BLaER1 (cell line): ENCODE measurements around the gene PDE10A.

ENCODE experiments used
- H3K27ac ChIP-seq: shearing (Covaris generic); formaldehyde crosslinking; 2 replicates; pipeline ENCODE4 v1.8.1; 2022
- H3K27me3 ChIP-seq: shearing (Covaris generic); formaldehyde crosslinking; 2 replicates; pipeline ENCODE4 v1.8.1; 2022
- H3K36me3 ChIP-seq: shearing (Covaris generic); formaldehyde crosslinking; 2 replicates; pipeline ENCODE4 v1.8.1; 2022
- H3K4me1 ChIP-seq: shearing (Covaris generic); formaldehyde crosslinking; 2 replicates; pipeline ENCODE4 v1.8.1; 2022
- H3K4me2 ChIP-seq: shearing (Covaris generic); formaldehyde crosslinking; 2 replicates; pipeline ENCODE4 v1.8.1; 2022
- H3K4me3 ChIP-seq: shearing (Covaris generic); formaldehyde crosslinking; 2 replicates; pipeline ENCODE4 v1.8.1; 2022
- H3K9ac ChIP-seq: shearing (Covaris generic); formaldehyde crosslinking; 2 replicates; pipeline ENCODE4 v1.8.1; 2022
- H3K9me3 ChIP-seq: shearing (Covaris generic); formaldehyde crosslinking; 2 replicates; pipeline ENCODE4 v1.8.1; 2022
- H4K20me1 ChIP-seq: shearing (Covaris generic); formaldehyde crosslinking; 2 replicates; pipeline ENCODE4 v1.8.1; 2022
- Cebpa-rat ChIP-seq: shearing (Covaris generic); IDR thresholded peaks from 2 replicates; pipeline ENCODE4 v1.8.1; 2022

PDE10A gene

GRCh38 chr6:165663736-165664558 lies 906 bp upstream of the PDE10A start:
- peaks cover 22% of the 10 kb centered on the region for H3K9me3 ChIP-seq
- no peak overlapping the region for H3K9ac ChIP-seq
- peak overlapping the region; percentile 99 for H3K4me2 ChIP-seq
- peaks cover 7% of the 10 kb centered on the region; the same call in 1 of the 2 replicates for H3K4me1 ChIP-seq
- H3K4me3 ChIP-seq: peak overlapping the region; percentile 75
- H3K36me3 ChIP-seq: no peaks in the 10 kb centered on the region
- no peak for TF ChIP-seq Cebpa-rat
- peaks cover 69% of the 10 kb centered on the region for H3K27me3 ChIP-seq
- H3K27ac ChIP-seq: no peak overlapping the region
- H4K20me1 ChIP-seq: peaks cover 27% of the 10 kb centered on the region

- TF ChIP-seq Cebpa-rat: no peak
- Histone ChIP-seq H3K4me2 (peak overlapping the region; percentile 99), H3K27ac (no peak overlapping the region), H4K20me1 (peaks cover 27% of the 10 kb centered on the region), H3K36me3 (no peaks in the 10 kb centered on the region), H3K9me3 (peaks cover 22% of the 10 kb centered on the region), H3K4me3 (peak overlapping the region; percentile 75), H3K9ac (no peak overlapping the region), H3K27me3 (peaks cover 69% of the 10 kb centered on the region), H3K4me1 (peaks cover 7% of the 10 kb centered on the region; the same call in 1 of the 2 replicates)
These were observed 315 bp upstream of the PDE10A start for GRCh38 chr6:165663377-165663735.

GRCh38 chr6:165662041-165662748 lies 846 bp downstream of the PDE10A start:
- H3K4me1 ChIP-seq: peaks cover 7% of the 10 kb centered on the region; the same call in 1 of the 2 replicates
- H3K4me2 ChIP-seq: peak overlapping the region; percentile 99
- H3K4me3 ChIP-seq: peak overlapping the region; percentile 75
- H3K36me3 ChIP-seq: no peaks in the 10 kb centered on the region
- H3K27me3 ChIP-seq: peaks cover 69% of the 10 kb centered on the region
- peaks cover 22% of the 10 kb centered on the region for H3K9me3 ChIP-seq
- TF ChIP-seq Cebpa-rat: no peak
- H4K20me1 ChIP-seq: peaks cover 27% of the 10 kb centered on the region
- 0 out of 2 replicates have a peak overlapping the region, but pooled peaks have one; percentile 40 for H3K9ac ChIP-seq
- no peak overlapping the region for H3K27ac ChIP-seq

GRCh38 chr6:165661664-165662025 lies 1.4 kb downstream of the PDE10A start:
- no peak for TF ChIP-seq Cebpa-rat
- Histone ChIP-seq H3K4me1 (peaks cover 7% of the 10 kb centered on the region; the same call in 1 of the 2 replicates), H3K36me3 (no peaks in the 10 kb centered on the region), H3K9ac (no peak overlapping the region), H3K27ac (no peak overlapping the region), H3K4me3 (peak overlapping the region; percentile 75), H3K27me3 (peaks cover 64% of the 10 kb centered on the region), H4K20me1 (peaks cover 27% of the 10 kb centered on the region), H3K4me2 (peak overlapping the region; percentile 99), H3K9me3 (peaks cover 22% of the 10 kb centered on the region)

- no peak for TF ChIP-seq Cebpa-rat
- H3K9me3 ChIP-seq: peaks cover 22% of the 10 kb centered on the region
- peaks cover 7% of the 10 kb centered on the region; the same call in 1 of the 2 replicates for H3K4me1 ChIP-seq
- H3K4me3 ChIP-seq: peak overlapping the region; percentile 75
- no peak overlapping the region for H3K9ac ChIP-seq
- H4K20me1 ChIP-seq: peaks cover 27% of the 10 kb centered on the region
- peak overlapping the region; percentile 99 for H3K4me2 ChIP-seq
- no peak overlapping the region for H3K27ac ChIP-seq
- H3K27me3 ChIP-seq: peaks cover 58% of the 10 kb centered on the region
- H3K36me3 ChIP-seq: no peaks in the 10 kb centered on the region
These were observed 2.0 kb downstream of the PDE10A start for GRCh38 chr6:165660857-165661663.

GRCh38 chr6:165659945-165660856 lies 2.8 kb downstream of the PDE10A start:
- H3K4me3 ChIP-seq: no peak overlapping the region
- no peaks in the 10 kb centered on the region for H3K36me3 ChIP-seq
- peaks cover 49% of the 10 kb centered on the region for H3K27me3 ChIP-seq
- H3K9ac ChIP-seq: no peak overlapping the region
- peaks cover 22% of the 10 kb centered on the region for H3K9me3 ChIP-seq
- H3K4me2 ChIP-seq: no peak overlapping the region
- no peak for TF ChIP-seq Cebpa-rat
- H4K20me1 ChIP-seq: peaks cover 23% of the 10 kb centered on the region
- no peak overlapping the region for H3K27ac ChIP-seq
- peaks cover 7% of the 10 kb centered on the region; the same call in 1 of the 2 replicates for H3K4me1 ChIP-seq

GRCh38 chr6:165658395-165659058 lies 4.5 kb downstream of the PDE10A start:
- H3K9ac ChIP-seq: no peak overlapping the region
- H3K27ac ChIP-seq: no peak overlapping the region
- H3K27me3 ChIP-seq: peaks cover 33% of the 10 kb centered on the region
- H3K36me3 ChIP-seq: no peaks in the 10 kb centered on the region
- H3K4me2 ChIP-seq: no peak overlapping the region
- no peak overlapping the region for H3K4me3 ChIP-seq
- no peak for TF ChIP-seq Cebpa-rat
- H3K4me1 ChIP-seq: peaks cover 7% of the 10 kb centered on the region; the same call in 1 of the 2 replicates
- H4K20me1 ChIP-seq: peaks cover 6% of the 10 kb centered on the region
- H3K9me3 ChIP-seq: peaks cover 16% of the 10 kb centered on the region

- no peak overlapping the region for H3K4me2 ChIP-seq
- H4K20me1 ChIP-seq: no peaks in the 10 kb centered on the region
- TF ChIP-seq Cebpa-rat: no peak
- H3K9ac ChIP-seq: no peak overlapping the region
- peaks cover 20% of the 10 kb centered on the region for H3K27me3 ChIP-seq
- H3K36me3 ChIP-seq: no peaks in the 10 kb centered on the region
- H3K9me3 ChIP-seq: peaks cover 14% of the 10 kb centered on the region
- H3K27ac ChIP-seq: no peak overlapping the region
- no peak overlapping the region for H3K4me3 ChIP-seq
- H3K4me1 ChIP-seq: peaks cover 7% of the 10 kb centered on the region; the same call in 1 of the 2 replicates
These were observed 5.7 kb downstream of the PDE10A start for GRCh38 chr6:165657325-165657680.
